ENCODE measurements around the gene KLF11.

DNA sequence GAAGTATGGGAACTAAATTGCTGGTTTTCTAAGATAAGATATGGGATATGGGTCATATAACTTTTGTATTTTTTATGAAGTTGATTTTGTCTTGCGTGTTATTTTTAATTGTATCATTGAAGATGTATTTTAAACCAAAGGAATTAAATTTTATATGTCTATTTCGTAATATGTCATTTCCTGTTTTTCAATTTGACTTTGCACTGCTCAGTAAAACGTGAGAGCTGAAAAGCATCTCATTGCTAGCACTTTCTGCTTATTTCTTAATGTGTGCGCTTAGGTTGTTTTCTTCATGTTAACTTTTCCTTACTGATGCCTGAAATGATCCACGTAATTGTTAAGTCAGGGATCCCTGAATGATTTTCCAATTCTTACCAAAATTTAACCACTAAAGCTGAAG, 41.2 kb upstream of the KLF11 start:
- TF ChIP-seq, protein P1, sequence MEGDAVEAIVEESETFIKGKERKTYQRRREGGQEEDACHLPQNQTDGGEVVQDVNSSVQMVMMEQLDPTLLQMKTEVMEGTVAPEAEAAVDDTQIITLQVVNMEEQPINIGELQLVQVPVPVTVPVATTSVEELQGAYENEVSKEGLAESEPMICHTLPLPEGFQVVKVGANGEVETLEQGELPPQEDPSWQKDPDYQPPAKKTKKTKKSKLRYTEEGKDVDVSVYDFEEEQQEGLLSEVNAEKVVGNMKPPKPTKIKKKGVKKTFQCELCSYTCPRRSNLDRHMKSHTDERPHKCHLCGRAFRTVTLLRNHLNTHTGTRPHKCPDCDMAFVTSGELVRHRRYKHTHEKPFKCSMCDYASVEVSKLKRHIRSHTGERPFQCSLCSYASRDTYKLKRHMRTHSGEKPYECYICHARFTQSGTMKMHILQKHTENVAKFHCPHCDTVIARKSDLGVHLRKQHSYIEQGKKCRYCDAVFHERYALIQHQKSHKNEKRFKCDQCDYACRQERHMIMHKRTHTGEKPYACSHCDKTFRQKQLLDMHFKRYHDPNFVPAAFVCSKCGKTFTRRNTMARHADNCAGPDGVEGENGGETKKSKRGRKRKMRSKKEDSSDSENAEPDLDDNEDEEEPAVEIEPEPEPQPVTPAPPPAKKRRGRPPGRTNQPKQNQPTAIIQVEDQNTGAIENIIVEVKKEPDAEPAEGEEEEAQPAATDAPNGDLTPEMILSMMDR (conservative IDR thresholded peaks at IDR 0.05) = no peak
- TF ChIP-seq EZH2 (IDR thresholded peaks at IDR 0.05; ENCODE audit: low read depth) = no peak

All from PC-9 (cell line).